PC-9 (cell line): ENCODE measurements around the gene PTPN13. TPM values are rescaled to one million over a fixed set of nuclear protein-coding genes. Genes with fewer than 3 reads are reported as not detected.
A peak's percentile ranks its signal among the peaks of the same experiment; 100 is the strongest.

Source experiments
- BruUV-seq: library from RNA; stranded (reverse); fragments of 400-500 nt; replicated peaks from 2 replicates; lab custom pipeline; 2021; lab: Mats Ljungman, UMichigan
- CTCF ChIA-PET: fragments of 300-600 bp; sonication (Branson Sonifier 250); formaldehyde crosslinking; loops from one replicate; lab custom pipeline; 2022; ENCODE audit warnings: antibody characterized with exemption; lab: Charles Lee
- POLR2A ChIA-PET: fragments of 300-600 bp; sonication (Branson Sonifier 250); formaldehyde crosslinking; loops from one replicate; lab custom pipeline; 2022; ENCODE audit warnings: antibody characterized with exemption; ENCODE audit not compliant: unreplicated experiment; lab: Charles Lee
- DNase-seq, 2 experiments: peaks; one replicate each; pipeline versions ENCODE4 v3.0.0 to v3.0.0-alpha.2; 2015 to 2022; ENCODE audit warnings: mixed read lengths in 1 of 2
- H2AFZ ChIP-seq: fragments of 200-600 bp; sonication (generic); 2 replicates; pipeline ENCODE4 v1.8.1; 2017; ENCODE audit warnings: antibody characterized with exemption
- H3F3A ChIP-seq: fragments of 200-600 bp; sonication (generic); 2 replicates; pipeline ENCODE4 v1.8.1; 2017; ENCODE audit warnings: antibody characterized with exemption, mild to moderate bottlenecking, low read depth; ENCODE audit not compliant: insufficient read depth
- H3K27ac ChIP-seq: fragments of 200-600 bp; sonication (generic); 2 replicates; pipeline ENCODE4 v1.6.1; 2016; ENCODE audit warnings: mixed run types
- H3K27me3 ChIP-seq: fragments of 200-600 bp; sonication (generic); 2 replicates; pipeline ENCODE4 v1.6.1; 2016; ENCODE audit warnings: low read depth, mixed run types; ENCODE audit not compliant: insufficient read depth
- H3K36me3 ChIP-seq: fragments of 200-600 bp; sonication (generic); 2 replicates; pipeline ENCODE4 v1.6.1; 2016; ENCODE audit warnings: low read depth, mixed run types
- H3K4me1 ChIP-seq: fragments of 200-600 bp; sonication (generic); replicated peaks from 2 replicates; pipeline ENCODE4 v1.6.1; 2016; ENCODE audit warnings: mixed run types; ENCODE audit not compliant: insufficient read depth
- H3K4me2 ChIP-seq: fragments of 200-600 bp; sonication (generic); 2 replicates; pipeline ENCODE4 v1.6.1; 2017; ENCODE audit warnings: mixed run types
- H3K4me3 ChIP-seq: fragments of 200-600 bp; sonication (generic); 2 replicates; pipeline ENCODE4 v1.6.1; 2016; ENCODE audit warnings: mixed run types
- H3K79me2 ChIP-seq: fragments of 200-600 bp; sonication (generic); 2 replicates; pipeline ENCODE4 v1.6.1; 2017; ENCODE audit warnings: low read depth, mixed run types
- H3K9me2 ChIP-seq: fragments of 200-600 bp; sonication (generic); 2 replicates; pipeline ENCODE4 v1.8.1; 2017; ENCODE audit warnings: mild to moderate bottlenecking; ENCODE audit not compliant: insufficient read depth
- H3K9me3 ChIP-seq: fragments of 200-600 bp; sonication (generic); 2 replicates; pipeline ENCODE4 v1.8.1; 2016; ENCODE audit warnings: low read depth; ENCODE audit not compliant: insufficient read depth
- H4K20me1 ChIP-seq: fragments of 200-600 bp; sonication (generic); 2 replicates; pipeline ENCODE4 v1.8.1; 2017; ENCODE audit not compliant: insufficient read depth
- EZH2 ChIP-seq: fragments of 200-600 bp; sonication (generic); IDR thresholded peaks from 2 replicates; pipeline ENCODE4 v1.8.0; 2017; ENCODE audit warnings: antibody characterized with exemption, low read depth
- intact Hi-C: fragments of 100-400 bp; cut with micrococcal nuclease; formaldehyde crosslinking; loops from one replicate; pipeline ENCODE4 v1.10.0; 2022; ENCODE audit not compliant: unreplicated experiment
- total RNA-seq: library from RNA; stranded (reverse); gene quantifications from 2 replicates; pipeline ENCODE4 v1.2.3, GENCODE V29; 2021
- TF ChIP-seq, protein P1 (sequence below): fragments of 200-600 bp; sonication (generic); conservative IDR thresholded peaks from 2 replicates; pipeline ENCODE4 v1.6.1; 2017; ENCODE audit warnings: mixed run types, antibody characterized with exemption, mild to moderate bottlenecking, moderate library complexity

The PTPN13 gene
- total RNA-seq, 1 experiment from 2014 or later = 6.9 TPM

- Histone ChIP-seq H3K27me3 (no peaks in the 10 kb centered on the region), H3K4me3 (peak overlapping the region; percentile 79), H4K20me1 (no peaks in the 10 kb centered on the region; the same call in 1 of the 2 replicates), H3F3A (no peaks in the 10 kb centered on the region), H3K4me2 (peak overlapping the region; percentile 77), H3K27ac (no peak overlapping the region; the same call in 1 of the 2 replicates), H3K9me3 (no peaks in the 10 kb centered on the region), H3K9me2 (no peaks in the 10 kb centered on the region), H3K79me2 (peaks cover 18% of the 10 kb centered on the region), H3K4me1 (peaks cover 28% of the 10 kb centered on the region), H2AFZ (peak overlapping the region; percentile 99), H3K36me3 (no peaks in the 10 kb centered on the region)
- BruUV-seq = TSS peak; percentile 43
- ChIA-PET CTCF (interaction anchor here (1.0 kb wide), 2 partner anchors 98 to 340 kb away, joined by 3 to 6 read pairs; partner anchors contain the start of gene AFF1), POLR2A (interaction anchor here (0.5 to 0.7 kb wide), 3 partner anchors 362 to 495 kb away, joined by 3 to 4 read pairs (median 3); no protein-coding TSS in a partner anchor)
- peak in 1 of 2 experiments; percentile 25 for DNase-seq
- TF ChIP-seq, protein P1, sequence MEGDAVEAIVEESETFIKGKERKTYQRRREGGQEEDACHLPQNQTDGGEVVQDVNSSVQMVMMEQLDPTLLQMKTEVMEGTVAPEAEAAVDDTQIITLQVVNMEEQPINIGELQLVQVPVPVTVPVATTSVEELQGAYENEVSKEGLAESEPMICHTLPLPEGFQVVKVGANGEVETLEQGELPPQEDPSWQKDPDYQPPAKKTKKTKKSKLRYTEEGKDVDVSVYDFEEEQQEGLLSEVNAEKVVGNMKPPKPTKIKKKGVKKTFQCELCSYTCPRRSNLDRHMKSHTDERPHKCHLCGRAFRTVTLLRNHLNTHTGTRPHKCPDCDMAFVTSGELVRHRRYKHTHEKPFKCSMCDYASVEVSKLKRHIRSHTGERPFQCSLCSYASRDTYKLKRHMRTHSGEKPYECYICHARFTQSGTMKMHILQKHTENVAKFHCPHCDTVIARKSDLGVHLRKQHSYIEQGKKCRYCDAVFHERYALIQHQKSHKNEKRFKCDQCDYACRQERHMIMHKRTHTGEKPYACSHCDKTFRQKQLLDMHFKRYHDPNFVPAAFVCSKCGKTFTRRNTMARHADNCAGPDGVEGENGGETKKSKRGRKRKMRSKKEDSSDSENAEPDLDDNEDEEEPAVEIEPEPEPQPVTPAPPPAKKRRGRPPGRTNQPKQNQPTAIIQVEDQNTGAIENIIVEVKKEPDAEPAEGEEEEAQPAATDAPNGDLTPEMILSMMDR = no peak
- TF ChIP-seq EZH2 = no peak
- intact Hi-C loops = loop anchor here (1.0 kb wide), 1 partner anchor 297 kb away; no protein-coding TSS in a partner anchor
Observed at GRCh38 chr4:86594559-86595425, 677 bp downstream of the PTPN13 start.

- no peaks in the 10 kb centered on the region for H3K36me3 ChIP-seq
- H3K4me3 ChIP-seq = peak overlapping the region; percentile 79
- no peaks in the 10 kb centered on the region for H3K9me3 ChIP-seq
- TF ChIP-seq, protein P1 = no peak
- no peak for TF ChIP-seq EZH2
- H2AFZ ChIP-seq = peak overlapping the region; percentile 99
- H3K4me2 ChIP-seq = peak overlapping the region; percentile 77
- H3K27ac ChIP-seq = no peak overlapping the region; the same call in 1 of the 2 replicates
- H3K4me1 ChIP-seq = peaks cover 28% of the 10 kb centered on the region
- no peaks in the 10 kb centered on the region for H3F3A ChIP-seq
- intact Hi-C loops = loop anchor here (1.0 kb wide), 1 partner anchor 296 kb away; no protein-coding TSS in a partner anchor
- no peaks in the 10 kb centered on the region; the same call in 1 of the 2 replicates for H4K20me1 ChIP-seq
- no peaks in the 10 kb centered on the region for H3K9me2 ChIP-seq
- H3K79me2 ChIP-seq = peaks cover 18% of the 10 kb centered on the region
- peak in 1 of 2 experiments; percentile 38 for DNase-seq
- no TSS peak for BruUV-seq
- ChIA-PET CTCF (no interaction called here), POLR2A (no interaction called here)
- no peaks in the 10 kb centered on the region for H3K27me3 ChIP-seq
Observed at GRCh38 chr4:86595426-86595805, 1.3 kb downstream of the PTPN13 start.

DNA sequence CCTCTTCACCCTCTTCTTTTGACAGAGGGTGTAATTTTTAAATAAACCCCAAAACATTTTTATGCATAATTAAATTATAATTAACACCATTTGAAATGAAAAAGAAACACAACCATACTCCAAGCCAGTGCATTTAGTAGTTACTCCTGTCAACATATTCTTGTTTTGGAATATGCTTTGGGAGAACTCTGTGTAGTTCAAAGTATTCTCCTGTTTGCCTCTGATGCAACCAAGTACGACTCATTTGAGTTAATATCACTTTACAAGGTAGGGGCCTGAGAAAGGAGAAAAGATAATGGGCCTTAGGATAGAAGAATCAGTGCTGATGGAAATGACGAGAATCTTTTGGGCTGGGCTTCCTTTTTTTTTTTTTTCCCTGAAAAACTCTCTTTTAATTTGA lies 2.7 kb downstream of the PTPN13 start:
- DNase-seq = peak in 1 of 2 experiments; percentile 39
- H3K79me2 ChIP-seq = peaks cover 18% of the 10 kb centered on the region
- intact Hi-C loops = no loop called here

More for the DNA sequence above, 2.7 kb downstream of the PTPN13 start:
- Histone ChIP-seq H3K27ac (no peak overlapping the region), H3K36me3 (no peaks in the 10 kb centered on the region), H4K20me1 (no peaks in the 10 kb centered on the region; the same call in 1 of the 2 replicates), H3F3A (no peaks in the 10 kb centered on the region), H2AFZ (no peak overlapping the region), H3K9me3 (no peaks in the 10 kb centered on the region), H3K4me1 (peaks cover 28% of the 10 kb centered on the region), H3K27me3 (no peaks in the 10 kb centered on the region), H3K4me3 (no peak overlapping the region), H3K4me2 (peak overlapping the region; percentile 77; the same call in 1 of the 2 replicates), H3K9me2 (no peaks in the 10 kb centered on the region)
- TF ChIP-seq EZH2 = no peak
- TF ChIP-seq, protein P1 = no peak
- CTCF ChIA-PET = no interaction called here
- BruUV-seq = no TSS peak
- POLR2A ChIA-PET = no interaction called here
